ENCODE results near the gene SORBS2.

SORBS2 gene

DNA sequence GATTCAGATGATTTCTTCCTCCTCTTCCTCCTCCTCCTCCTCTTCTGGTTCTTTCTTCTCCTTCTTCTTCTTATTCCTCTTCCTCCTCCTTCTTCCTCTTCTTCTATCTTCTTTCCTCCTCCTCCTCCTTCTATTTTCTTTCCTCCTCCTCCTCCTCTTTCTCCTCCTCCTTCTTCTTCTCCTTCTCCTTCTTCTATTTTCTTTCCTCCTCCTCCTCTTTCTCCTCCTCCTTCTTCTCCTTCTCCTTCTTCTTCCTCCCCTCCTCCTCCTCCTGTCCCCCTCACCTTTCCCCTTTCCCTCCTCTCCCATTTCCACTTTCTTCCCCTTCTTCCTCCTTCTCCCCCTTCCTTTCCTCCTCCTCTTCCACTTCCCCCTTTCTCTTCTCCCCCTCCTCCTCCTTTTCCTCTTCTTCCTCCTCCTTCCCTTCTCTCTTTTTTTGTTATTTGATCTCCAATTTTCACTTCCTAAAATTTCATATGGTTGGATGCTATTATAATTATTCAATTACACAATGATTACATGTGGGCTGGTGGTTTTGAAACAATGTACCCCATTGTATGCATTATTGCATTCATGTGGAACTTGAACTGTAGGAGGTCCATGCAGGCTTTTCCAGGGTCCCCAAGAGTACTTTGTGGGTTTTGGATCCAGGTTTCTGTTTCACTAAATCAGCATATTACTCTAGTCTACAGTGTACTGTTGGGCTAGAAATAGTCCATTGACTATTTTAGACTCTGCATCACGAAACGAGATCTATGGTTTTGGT, 68.1 kb downstream of the SORBS2 start:
- TF ChIP-seq, protein P1, sequence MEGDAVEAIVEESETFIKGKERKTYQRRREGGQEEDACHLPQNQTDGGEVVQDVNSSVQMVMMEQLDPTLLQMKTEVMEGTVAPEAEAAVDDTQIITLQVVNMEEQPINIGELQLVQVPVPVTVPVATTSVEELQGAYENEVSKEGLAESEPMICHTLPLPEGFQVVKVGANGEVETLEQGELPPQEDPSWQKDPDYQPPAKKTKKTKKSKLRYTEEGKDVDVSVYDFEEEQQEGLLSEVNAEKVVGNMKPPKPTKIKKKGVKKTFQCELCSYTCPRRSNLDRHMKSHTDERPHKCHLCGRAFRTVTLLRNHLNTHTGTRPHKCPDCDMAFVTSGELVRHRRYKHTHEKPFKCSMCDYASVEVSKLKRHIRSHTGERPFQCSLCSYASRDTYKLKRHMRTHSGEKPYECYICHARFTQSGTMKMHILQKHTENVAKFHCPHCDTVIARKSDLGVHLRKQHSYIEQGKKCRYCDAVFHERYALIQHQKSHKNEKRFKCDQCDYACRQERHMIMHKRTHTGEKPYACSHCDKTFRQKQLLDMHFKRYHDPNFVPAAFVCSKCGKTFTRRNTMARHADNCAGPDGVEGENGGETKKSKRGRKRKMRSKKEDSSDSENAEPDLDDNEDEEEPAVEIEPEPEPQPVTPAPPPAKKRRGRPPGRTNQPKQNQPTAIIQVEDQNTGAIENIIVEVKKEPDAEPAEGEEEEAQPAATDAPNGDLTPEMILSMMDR (IDR thresholded peaks at IDR 0.05), result no peak
- peaks cover 33% of the 10 kb centered on the region for H3K27me3 Mint-ChIP-seq (ENCODE audit: low read depth, poor library complexity)
- H3K4me1 Mint-ChIP-seq, result peaks cover 18% of the 10 kb centered on the region
- DNase-seq, result no peak
- H3K4me3 Mint-ChIP-seq, result no peak overlapping the region
- H3K36me3 Mint-ChIP-seq (ENCODE audit: low read depth), result no peaks in the 10 kb centered on the region
- H3K27ac Mint-ChIP-seq, result no peak overlapping the region
- no peaks in the 10 kb centered on the region for H3K9me3 Mint-ChIP-seq

DNA sequence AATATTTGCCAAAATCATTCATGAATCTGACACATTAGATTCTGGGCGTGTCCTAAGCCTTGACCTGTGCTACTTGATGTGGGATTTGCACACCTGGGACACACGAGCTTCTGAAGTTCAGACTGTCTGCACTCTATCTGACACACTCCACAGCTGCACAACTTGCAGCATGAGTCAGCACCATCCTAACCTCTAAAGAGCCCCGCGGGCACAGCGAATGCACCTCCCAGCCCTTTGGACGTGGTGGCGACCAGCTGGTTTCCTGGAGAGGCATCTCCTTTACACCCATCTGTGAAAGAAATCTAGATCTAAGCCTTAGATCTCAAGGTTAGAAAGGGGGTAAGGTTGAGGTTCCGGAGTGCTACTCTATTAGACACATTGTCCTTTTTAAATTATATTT, 69.2 kb downstream of the SORBS2 start:
- no peak overlapping the region for H3K4me3 Mint-ChIP-seq
- TF ChIP-seq, protein P1 (IDR thresholded peaks at IDR 0.05), result no peak
- DNase-seq, result no peak
- peaks cover 18% of the 10 kb centered on the region for H3K4me1 Mint-ChIP-seq
- H3K27me3 Mint-ChIP-seq (ENCODE audit: low read depth, poor library complexity), result peaks cover 28% of the 10 kb centered on the region
- no peaks in the 10 kb centered on the region for H3K36me3 Mint-ChIP-seq (ENCODE audit: low read depth)
- H3K9me3 Mint-ChIP-seq, result no peaks in the 10 kb centered on the region
- H3K27ac Mint-ChIP-seq, result no peak overlapping the region

DNA sequence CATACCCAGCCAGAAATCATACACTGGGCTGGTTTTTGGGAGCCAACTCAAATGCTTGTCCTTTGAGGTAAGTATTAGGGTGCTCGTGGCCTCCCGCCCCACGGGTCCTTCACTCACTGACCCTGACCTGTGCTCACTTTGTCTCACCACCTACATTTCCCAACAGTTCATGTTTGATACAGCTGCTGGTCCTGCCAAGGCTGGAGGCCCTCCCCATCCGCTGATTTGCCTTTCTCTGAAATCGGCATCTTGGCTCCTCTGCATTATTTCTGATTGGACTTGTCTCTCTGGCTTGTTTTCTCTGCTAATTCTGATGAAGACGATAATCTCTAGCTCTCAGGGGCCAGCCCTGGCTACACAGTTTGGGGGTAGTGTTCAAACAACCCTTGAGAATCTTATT, 70.2 kb downstream of the SORBS2 start:
- no peak for DNase-seq
- Mint-ChIP-seq H3K9me3 (no peaks in the 10 kb centered on the region), H3K36me3 (ENCODE audit: low read depth) (no peaks in the 10 kb centered on the region), H3K27ac (no peak overlapping the region), H3K27me3 (ENCODE audit: low read depth, poor library complexity) (peaks cover 32% of the 10 kb centered on the region), H3K4me3 (no peak overlapping the region), H3K4me1 (peaks cover 18% of the 10 kb centered on the region)
- TF ChIP-seq, protein P1 (IDR thresholded peaks at IDR 0.05), result no peak

DNA sequence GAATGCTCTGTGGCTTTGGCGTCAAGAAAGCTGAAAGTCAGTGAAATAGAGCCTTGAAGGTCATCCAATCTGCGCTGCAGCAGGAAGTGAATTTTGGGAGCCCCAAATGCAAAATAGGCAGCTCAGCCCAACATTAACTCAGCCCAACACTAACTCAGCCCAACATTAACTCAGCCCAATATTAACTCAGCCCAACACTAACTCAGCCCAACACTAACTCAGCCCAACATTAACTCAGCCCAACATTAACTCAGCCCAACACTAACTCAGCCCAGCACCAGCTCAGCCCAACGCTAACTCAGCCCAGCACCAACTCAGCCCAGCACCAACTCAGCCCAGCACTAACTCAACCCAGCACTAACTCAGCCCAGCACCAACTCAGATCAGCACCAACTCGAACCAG, 71.5 kb downstream of the SORBS2 start:
- no peak overlapping the region for H3K27ac Mint-ChIP-seq
- no peaks in the 10 kb centered on the region for H3K9me3 Mint-ChIP-seq
- peaks cover 32% of the 10 kb centered on the region for H3K27me3 Mint-ChIP-seq (ENCODE audit: low read depth, poor library complexity)
- H3K4me1 Mint-ChIP-seq, result peaks cover 12% of the 10 kb centered on the region
- DNase-seq, result no peak
- H3K4me3 Mint-ChIP-seq, result no peak overlapping the region
- TF ChIP-seq, protein P1 (IDR thresholded peaks at IDR 0.05), result no peak
- no peaks in the 10 kb centered on the region for H3K36me3 Mint-ChIP-seq (ENCODE audit: low read depth)

DNA sequence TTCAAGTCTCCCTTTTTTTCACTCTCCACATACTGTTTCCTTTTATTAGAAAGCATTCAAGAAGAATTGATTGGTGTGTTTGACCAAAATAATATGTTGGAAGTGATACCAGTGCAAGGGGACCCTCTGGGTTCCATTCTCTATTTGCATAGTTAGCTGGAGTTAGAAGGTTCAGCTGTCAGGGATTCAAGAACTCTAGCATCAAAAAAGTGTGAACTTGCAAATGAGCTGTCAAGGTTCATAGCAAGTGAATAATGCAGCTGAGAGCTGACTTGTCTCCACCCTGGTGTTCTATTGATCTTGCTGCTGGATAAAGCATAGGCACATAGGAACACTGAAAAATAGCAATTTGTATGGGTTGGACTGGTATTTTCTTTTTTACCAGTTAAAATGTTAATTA, 73.2 kb downstream of the SORBS2 start:
- no peak overlapping the region for H3K27ac Mint-ChIP-seq

More for the DNA sequence above, 73.2 kb downstream of the SORBS2 start:
- H3K27me3 Mint-ChIP-seq (ENCODE audit: low read depth, poor library complexity), result peaks cover 21% of the 10 kb centered on the region
- peaks cover 11% of the 10 kb centered on the region for H3K4me1 Mint-ChIP-seq
- no peaks in the 10 kb centered on the region for H3K36me3 Mint-ChIP-seq (ENCODE audit: low read depth)
- H3K4me3 Mint-ChIP-seq, result no peak overlapping the region
- DNase-seq, result no peak
- TF ChIP-seq, protein P1 (IDR thresholded peaks at IDR 0.05), result no peak
- H3K9me3 Mint-ChIP-seq, result no peaks in the 10 kb centered on the region

Measured in nephron progenitor cell (in vitro differentiated cells).